ENCODE measurements around the gene CHCT1. TPM values are rescaled to one million over a fixed set of nuclear protein-coding genes. Genes with fewer than 3 reads are reported as not detected.

CHCT1 gene
- total RNA-seq, 1 experiment from 2014 or later = not detected

DNA sequence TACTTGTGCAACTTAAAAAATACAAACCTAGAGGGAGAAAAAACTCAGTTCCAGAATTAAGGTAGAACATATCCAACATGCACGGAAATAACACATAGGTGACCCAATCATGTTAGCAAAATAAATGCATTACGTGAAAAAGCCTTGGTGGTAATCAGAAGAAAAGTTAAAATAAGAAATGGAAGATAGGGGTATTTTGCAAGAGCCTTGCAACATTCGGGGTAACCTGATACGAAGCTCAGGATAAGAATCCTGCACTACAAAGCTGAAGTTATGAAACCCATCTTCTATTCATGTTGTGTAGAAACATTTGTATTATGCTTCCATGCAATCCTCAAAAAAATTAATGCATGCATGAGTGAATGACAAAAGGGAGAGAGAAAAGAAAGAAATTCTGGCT, 33.1 kb downstream of the CHCT1 start:
- TF ChIP-seq, protein P1, sequence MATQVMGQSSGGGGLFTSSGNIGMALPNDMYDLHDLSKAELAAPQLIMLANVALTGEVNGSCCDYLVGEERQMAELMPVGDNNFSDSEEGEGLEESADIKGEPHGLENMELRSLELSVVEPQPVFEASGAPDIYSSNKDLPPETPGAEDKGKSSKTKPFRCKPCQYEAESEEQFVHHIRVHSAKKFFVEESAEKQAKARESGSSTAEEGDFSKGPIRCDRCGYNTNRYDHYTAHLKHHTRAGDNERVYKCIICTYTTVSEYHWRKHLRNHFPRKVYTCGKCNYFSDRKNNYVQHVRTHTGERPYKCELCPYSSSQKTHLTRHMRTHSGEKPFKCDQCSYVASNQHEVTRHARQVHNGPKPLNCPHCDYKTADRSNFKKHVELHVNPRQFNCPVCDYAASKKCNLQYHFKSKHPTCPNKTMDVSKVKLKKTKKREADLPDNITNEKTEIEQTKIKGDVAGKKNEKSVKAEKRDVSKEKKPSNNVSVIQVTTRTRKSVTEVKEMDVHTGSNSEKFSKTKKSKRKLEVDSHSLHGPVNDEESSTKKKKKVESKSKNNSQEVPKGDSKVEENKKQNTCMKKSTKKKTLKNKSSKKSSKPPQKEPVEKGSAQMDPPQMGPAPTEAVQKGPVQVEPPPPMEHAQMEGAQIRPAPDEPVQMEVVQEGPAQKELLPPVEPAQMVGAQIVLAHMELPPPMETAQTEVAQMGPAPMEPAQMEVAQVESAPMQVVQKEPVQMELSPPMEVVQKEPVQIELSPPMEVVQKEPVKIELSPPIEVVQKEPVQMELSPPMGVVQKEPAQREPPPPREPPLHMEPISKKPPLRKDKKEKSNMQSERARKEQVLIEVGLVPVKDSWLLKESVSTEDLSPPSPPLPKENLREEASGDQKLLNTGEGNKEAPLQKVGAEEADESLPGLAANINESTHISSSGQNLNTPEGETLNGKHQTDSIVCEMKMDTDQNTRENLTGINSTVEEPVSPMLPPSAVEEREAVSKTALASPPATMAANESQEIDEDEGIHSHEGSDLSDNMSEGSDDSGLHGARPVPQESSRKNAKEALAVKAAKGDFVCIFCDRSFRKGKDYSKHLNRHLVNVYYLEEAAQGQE (IDR thresholded peaks at IDR 0.05; ENCODE audit: insufficient read depth in 1 of 2, low read depth in 2 of 2, low read length in 1 of 2) = no peak
- TF ChIP-seq, protein P2, sequence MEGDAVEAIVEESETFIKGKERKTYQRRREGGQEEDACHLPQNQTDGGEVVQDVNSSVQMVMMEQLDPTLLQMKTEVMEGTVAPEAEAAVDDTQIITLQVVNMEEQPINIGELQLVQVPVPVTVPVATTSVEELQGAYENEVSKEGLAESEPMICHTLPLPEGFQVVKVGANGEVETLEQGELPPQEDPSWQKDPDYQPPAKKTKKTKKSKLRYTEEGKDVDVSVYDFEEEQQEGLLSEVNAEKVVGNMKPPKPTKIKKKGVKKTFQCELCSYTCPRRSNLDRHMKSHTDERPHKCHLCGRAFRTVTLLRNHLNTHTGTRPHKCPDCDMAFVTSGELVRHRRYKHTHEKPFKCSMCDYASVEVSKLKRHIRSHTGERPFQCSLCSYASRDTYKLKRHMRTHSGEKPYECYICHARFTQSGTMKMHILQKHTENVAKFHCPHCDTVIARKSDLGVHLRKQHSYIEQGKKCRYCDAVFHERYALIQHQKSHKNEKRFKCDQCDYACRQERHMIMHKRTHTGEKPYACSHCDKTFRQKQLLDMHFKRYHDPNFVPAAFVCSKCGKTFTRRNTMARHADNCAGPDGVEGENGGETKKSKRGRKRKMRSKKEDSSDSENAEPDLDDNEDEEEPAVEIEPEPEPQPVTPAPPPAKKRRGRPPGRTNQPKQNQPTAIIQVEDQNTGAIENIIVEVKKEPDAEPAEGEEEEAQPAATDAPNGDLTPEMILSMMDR (IDR thresholded peaks at IDR 0.05) = no peak
- no peak for TF ChIP-seq TCF7L2 (IDR thresholded peaks at IDR 0.05; ENCODE audit: low read depth, low read length)
- no peak for TF ChIP-seq SIN3A (IDR thresholded peaks at IDR 0.05; ENCODE audit: borderline replicate concordance, insufficient read depth, low read depth, low read length)
- ChIA-PET CTCF (interaction anchor here (0.6 kb wide), 1 partner anchor 162 kb away, joined by 3 read pairs; no protein-coding TSS in a partner anchor), POLR2A (no interaction called here)
- Histone ChIP-seq H3K36me3 (ENCODE audit: control insufficient read depth, insufficient read depth, low read length) (no peaks in the 10 kb centered on the region; the same call in 1 of the 2 replicates), H3K27me3 (ENCODE audit: control insufficient read depth, insufficient read depth, low read length) (no peaks in the 10 kb centered on the region), H3K4me1 (ENCODE audit: control insufficient read depth, insufficient read depth, low read length) (no peaks in the 10 kb centered on the region), H3K27ac (ENCODE audit: low read length) (no peak overlapping the region), H3K4me3 (ENCODE audit: low read depth in 2 of 2, low read length in 2 of 2) (no peak overlapping the region), H3K9me3 (ENCODE audit: control insufficient read depth, insufficient read depth, low read depth, low read length) (no peaks in the 10 kb centered on the region)
- intact Hi-C loops (cut with micrococcal nuclease; ENCODE audit: unreplicated experiment) (no loop called here), in situ Hi-C loops (cut with HindIII; ENCODE audit: low pct_unique_long_range_greater_than_20kb, low sequenced_read_pairs) (no loop called here)
- BruUV-seq (replicated peaks) = no TSS peak
- DNase-seq (ENCODE audit: low read depth, low spot score) (no peak), ATAC-seq (no peak)

DNA sequence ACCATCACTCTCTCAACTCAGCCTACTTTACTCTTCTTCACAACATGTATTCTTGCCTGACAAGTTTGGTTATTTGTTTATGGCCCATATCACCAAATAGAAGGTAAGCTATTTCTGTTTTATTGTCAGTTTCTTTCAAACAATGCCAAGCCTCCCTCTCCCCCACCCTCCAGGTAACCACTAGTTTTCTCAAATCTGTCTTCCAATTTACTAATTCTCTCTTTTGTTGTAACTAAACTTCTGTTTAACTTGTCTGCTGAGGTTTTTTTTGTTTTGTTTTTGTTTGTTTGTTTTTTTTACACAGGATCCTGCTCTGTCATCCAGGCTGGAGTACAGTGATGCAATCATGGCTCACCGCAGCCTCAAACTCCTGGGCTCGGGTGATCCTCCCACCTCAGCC, 34.9 kb downstream of the CHCT1 start:
- POLR2A ChIA-PET = interaction anchor here (0.6 kb wide), 1 partner anchor 908 kb away, joined by 3 read pairs; no protein-coding TSS in a partner anchor

More for the DNA sequence above, 34.9 kb downstream of the CHCT1 start:
- no peaks in the 10 kb centered on the region; the same call in 1 of the 2 replicates for H3K36me3 ChIP-seq (ENCODE audit: control insufficient read depth, insufficient read depth, low read length)
- BruUV-seq (replicated peaks) = no TSS peak
- DNase-seq (ENCODE audit: low read depth, low spot score) = no peak
- intact Hi-C loops (cut with micrococcal nuclease; ENCODE audit: unreplicated experiment) (no loop called here), in situ Hi-C loops (cut with HindIII; ENCODE audit: low pct_unique_long_range_greater_than_20kb, low sequenced_read_pairs) (no loop called here)
- ATAC-seq = no peak
- no peaks in the 10 kb centered on the region for H3K27me3 ChIP-seq (ENCODE audit: control insufficient read depth, insufficient read depth, low read length)
- no peaks in the 10 kb centered on the region for H3K4me1 ChIP-seq (ENCODE audit: control insufficient read depth, insufficient read depth, low read length)
- no peak overlapping the region for H3K4me3 ChIP-seq (ENCODE audit: low read depth in 2 of 2, low read length in 2 of 2)
- TF ChIP-seq, protein P1 (IDR thresholded peaks at IDR 0.05; ENCODE audit: insufficient read depth in 1 of 2, low read depth in 2 of 2, low read length in 1 of 2) = no peak
- no peak for TF ChIP-seq POLR2AphosphoS5 (IDR thresholded peaks at IDR 0.05; ENCODE audit: low read depth, low read length)
- no peak for TF ChIP-seq TCF7L2 (IDR thresholded peaks at IDR 0.05; ENCODE audit: low read depth, low read length)
- TF ChIP-seq SIN3A (IDR thresholded peaks at IDR 0.05; ENCODE audit: borderline replicate concordance, insufficient read depth, low read depth, low read length) = no peak
- TF ChIP-seq, protein P2 (IDR thresholded peaks at IDR 0.05) = no peak
- H3K9me3 ChIP-seq (ENCODE audit: control insufficient read depth, insufficient read depth, low read depth, low read length) = no peaks in the 10 kb centered on the region
- CTCF ChIA-PET = no interaction called here
- H3K27ac ChIP-seq (ENCODE audit: low read length) = no peak overlapping the region

All from Panc1 (cell line).